Vagina (tissue), 2 donors: ENCODE results near the gene ECE2.

ENCODE experiments used
- CTCF ChIP-seq, 3 experiments: fragments of 450-650 bp in 2 of 3; fragments of 200-600 bp in 1 of 3; sonication (generic) in 1 of 3; IDR thresholded peaks; one replicate each; pipeline ENCODE4 v1.5.1; 2017 to 2019; ENCODE audit warnings: antibody characterized with exemption in 3 of 3, mild to moderate bottlenecking in 2 of 3, moderate library complexity in 2 of 3
- POLR2A ChIP-seq, 2 donors: fragments of 450-650 bp; IDR thresholded peaks; one replicate each; pipeline ENCODE4 v1.6.1; 2017; ENCODE audit warnings: antibody characterized with exemption in 2 of 2, mild to moderate bottlenecking in 2 of 2, moderate library complexity in 2 of 2

GRCh38 chr3:184322731-184323487, 47.1 kb downstream of the ECE2 start:
- TF ChIP-seq CTCF (IDR thresholded peaks at IDR 0.05) (no peak), POLR2A (IDR thresholded peaks at IDR 0.05) (no peak)
